NCI-H226 (cell line): ENCODE measurements around the gene DMXL2.
"Not testable (repeated sequence)": the region's sequence is repeated elsewhere in the genome, so short reads cannot be mapped to it uniquely, and the experiment has no call there.

Experiments used
- DNase-seq: peaks from one replicate; pipeline ENCODE4 v3.0.0-alpha.2; 2015

DMXL2 gene, protein sequence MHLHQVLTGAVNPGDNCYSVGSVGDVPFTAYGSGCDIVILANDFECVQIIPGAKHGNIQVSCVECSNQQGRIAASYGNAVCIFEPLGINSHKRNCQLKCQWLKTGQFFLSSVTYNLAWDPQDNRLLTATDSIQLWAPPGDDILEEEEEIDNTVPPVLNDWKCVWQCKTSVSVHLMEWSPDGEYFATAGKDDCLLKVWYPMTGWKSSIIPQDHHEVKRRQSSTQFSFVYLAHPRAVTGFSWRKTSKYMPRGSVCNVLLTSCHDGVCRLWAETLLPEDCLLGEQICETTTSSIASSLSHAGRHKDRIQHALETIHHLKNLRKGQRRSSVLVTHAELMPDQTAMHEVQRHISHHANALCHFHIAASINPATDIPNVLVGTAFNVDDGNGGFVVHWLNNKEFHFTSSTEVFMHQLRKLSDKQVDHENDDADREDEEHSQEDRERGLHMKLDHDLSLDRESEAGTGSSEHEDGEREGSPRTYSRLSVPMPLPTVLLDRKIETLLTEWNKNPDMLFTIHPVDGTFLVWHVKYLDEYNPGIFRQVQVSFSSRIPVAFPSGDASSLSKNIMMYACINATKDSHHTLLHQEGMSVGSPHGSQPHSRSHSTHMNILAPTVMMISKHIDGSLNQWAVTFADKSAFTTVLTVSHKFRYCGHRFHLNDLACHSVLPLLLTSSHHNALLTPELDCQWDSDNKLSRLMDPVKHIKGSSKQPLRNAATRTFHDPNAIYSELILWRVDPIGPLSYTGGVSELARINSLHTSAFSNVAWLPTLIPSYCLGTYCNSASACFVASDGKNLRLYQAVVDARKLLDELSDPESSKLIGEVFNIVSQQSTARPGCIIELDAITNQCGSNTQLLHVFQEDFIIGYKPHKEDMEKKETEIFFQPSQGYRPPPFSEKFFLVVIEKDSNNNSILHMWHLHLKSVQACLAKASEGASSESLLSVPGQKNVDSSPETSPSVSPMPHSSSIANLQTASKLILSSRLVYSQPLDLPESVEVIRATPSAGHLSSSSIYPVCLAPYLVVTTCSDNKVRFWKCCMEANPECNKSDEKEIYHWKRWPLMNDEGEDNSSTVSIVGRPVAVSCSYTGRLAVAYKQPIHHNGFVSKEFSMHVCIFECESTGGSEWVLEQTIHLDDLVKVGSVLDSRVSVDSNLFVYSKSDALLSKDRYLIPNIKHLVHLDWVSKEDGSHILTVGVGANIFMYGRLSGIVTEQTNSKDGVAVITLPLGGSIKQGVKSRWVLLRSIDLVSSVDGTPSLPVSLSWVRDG (N-terminal part only)

GRCh38 chr15:51622604-51623370, at the start of gene DMXL2:
TSS of gene DMXL2 (minus strand) at chr15:51622771. CDS start at chr15:51622545, 226 bp downstream.
- peak; percentile 85 for DNase-seq

GRCh38 chr15:51672155-51672687, 49.6 kb upstream of the DMXL2 start:
- no peak for DNase-seq

- DNase-seq, result no peak
These were observed 46.8 kb upstream of the DMXL2 start for GRCh38 chr15:51669381-51669780.

- DNase-seq, result no peak
These were observed 45.9 kb upstream of the DMXL2 start for GRCh38 chr15:51668446-51668845.

GRCh38 chr15:51667478-51667877, 44.9 kb upstream of the DMXL2 start:
- DNase-seq, result no peak

DNA sequence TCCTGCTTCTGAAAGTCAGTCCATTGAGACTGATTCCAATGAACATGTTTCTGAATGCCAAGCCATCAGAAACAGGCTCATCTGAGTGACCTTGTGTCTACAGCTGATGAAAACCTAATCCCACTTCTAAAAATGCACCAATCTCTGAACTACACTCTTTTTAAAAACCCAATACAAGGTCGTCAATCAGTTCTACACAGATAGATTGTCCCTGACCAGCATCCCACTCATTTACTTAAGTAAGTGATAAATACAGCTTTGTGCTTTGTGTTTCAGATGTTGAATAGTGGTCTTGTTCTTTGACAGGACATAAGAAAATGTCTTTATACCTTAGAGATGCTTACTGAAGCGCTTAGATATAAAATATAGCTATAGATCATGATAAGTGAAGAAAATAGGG, 38.5 kb upstream of the DMXL2 start:
- DNase-seq, result no peak

DNA sequence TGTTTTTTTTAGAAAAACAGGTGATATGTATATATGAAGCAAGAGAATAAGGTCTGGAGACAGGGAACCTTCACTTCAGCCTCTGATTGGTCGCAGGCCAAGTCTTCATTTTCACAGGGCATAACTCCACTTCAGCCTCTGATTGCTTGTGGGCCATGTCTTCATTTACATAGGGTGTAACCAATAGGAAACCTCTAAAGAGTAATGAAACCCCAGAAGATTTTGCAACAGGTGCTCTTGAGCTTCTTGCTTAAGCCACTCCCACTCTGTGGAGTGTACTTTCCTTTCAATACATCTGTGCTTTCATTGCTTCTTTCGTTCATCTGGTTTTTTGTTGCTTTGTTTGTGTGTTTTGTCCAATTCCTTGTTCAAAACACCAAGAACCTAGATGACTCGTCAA, 36.1 kb upstream of the DMXL2 start:
- DNase-seq, result peak; percentile 14

DNA sequence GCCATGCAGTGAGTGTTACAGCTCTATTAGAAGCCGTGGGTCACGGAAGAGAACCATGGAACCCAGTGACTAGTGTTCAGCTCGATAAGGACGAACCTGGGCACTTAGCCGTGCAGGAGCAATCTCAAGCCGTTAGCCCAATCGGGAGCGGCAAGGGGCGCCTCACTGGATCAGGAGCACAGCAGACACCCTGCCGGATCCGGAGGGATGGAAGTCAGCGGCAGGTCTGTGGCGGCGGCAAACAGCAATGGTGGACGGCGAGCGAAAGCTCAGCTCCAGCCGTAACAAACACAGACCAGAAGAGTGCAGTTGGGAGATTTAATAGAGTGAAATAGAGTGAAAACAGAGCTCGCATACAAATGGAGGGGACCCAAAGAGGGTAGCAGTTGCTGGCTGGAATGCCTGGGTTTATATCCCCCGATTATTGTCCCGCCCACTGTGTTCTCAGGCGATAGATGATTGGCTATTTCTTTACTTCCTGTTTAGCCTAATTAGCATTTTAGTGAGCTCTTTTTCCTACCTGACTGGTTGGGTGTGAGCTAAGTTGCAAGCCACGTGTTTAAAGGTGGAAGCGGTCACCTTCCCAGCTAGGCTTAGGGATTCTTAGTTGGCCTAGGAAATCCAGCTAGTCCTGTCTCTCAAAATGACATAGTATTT, 33.0 kb upstream of the DMXL2 start:
- DNase-seq, result not testable (repeated sequence)

DNA sequence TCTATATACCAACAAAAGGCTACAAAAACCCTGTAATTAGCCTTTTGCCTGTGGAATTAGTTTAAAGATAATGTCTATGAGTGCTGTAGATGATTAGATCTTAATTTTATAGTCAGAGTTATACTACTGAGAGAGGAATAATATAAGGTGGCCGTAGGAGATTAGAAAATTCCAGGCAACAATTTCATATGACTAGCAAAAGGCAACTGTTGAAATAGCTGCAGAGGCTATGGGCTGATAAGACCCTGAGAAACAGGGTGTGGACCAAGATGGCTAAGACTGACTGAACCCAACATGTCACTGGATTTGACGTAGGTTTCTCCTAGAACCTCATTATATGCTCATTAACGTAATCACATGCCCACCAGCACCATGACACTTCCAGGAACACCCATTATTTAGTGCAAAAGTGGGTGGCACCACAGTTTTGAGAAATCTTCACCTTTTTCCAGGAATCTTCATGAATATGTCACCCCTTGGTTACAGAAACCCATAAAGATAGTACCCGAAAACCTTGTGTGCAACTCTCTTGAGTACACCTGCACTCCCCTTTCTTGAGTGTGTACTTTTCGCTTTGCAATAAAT, 29.6 kb upstream of the DMXL2 start:
- no peak for DNase-seq

DNA sequence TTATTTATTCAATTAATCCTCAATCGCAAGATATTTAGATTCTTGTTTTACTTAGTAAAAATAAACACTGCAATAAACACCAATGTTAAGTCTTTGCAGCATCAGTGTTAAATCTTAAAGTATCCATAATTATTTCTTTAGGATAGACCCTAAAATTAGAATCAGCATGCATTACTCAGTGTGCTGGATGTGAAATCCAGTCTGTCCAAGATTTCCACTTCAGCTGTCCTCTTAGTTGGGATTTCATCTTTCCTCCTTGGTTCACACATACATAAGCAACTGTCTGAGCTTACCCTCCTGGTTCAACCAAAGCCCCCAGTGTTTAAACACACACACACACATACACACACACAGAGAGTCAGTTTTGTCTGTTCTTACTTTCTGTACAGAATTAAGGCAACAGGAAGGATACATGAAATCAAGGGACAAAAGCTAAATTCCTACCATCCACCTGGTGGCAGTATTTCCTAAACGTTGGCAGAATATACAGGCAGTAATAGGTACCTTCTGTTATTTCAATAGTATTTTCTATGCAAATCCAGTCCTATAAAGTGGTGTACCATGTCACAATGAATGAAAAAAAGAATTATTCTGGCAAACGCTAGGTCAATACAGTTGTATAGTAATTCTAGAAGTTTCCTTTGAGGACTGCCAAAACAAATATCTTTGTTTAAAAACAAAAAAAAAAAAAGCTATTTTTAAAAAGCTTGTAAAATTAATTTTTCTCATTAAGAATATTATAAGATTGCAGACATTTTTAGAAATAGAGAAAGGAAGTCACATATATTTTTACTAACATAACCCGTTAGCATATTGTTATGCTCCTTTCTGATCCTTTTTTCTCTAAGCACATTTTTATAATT, 27.3 kb upstream of the DMXL2 start:
- DNase-seq, result peak; percentile 65

- DNase-seq, result not testable (repeated sequence)
These were observed 26.1 kb upstream of the DMXL2 start for GRCh38 chr15:51648643-51649042.

DNA sequence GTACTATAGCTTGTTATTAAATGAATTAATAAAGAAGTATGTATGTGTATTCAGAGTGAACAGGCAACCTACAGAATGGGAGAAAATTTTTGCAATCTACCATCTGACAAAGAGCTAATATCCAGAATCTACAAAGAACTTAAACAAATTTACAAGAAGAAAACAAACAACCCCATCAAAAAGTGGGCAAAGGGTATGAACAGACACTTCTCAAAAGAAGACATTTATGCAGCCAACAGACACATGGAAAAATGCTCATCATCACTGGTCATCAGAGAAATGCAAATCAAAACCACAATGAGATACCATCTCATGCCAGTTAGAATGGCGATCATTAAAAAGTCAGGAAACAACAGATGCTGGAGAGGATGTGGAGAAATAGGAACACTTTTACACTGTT, 25.5 kb upstream of the DMXL2 start:
- not testable (repeated sequence) for DNase-seq

GRCh38 chr15:51647128-51647562, 24.6 kb upstream of the DMXL2 start:
- peak; percentile 94 for DNase-seq

GRCh38 chr15:51642696-51643095, 20.1 kb upstream of the DMXL2 start:
- DNase-seq, result no peak

GRCh38 chr15:51641490-51642130, 19.0 kb upstream of the DMXL2 start:
- DNase-seq, result no peak

GRCh38 chr15:51634591-51635198, 12.1 kb upstream of the DMXL2 start:
- peak; percentile 34 for DNase-seq

DNA sequence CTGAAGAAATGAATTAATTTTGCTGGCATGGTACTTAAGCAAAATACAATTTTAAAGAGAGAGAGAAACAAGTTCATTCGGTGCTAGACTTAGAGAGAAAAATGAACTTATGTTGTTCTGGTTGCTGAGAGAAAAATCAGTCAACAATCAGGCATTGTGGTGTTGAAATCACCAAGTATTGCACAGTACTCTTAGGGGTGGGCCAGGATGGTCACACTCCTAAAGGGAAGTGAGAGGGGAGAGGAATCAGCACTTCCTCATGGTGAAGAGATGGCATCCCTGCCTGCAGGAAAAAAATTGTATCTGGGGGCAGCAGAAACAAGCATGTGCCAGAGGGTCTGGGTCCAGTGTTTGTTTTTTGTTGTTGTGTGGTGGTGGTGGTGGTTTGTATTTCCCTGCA, 7.0 kb upstream of the DMXL2 start:
- peak; percentile 25 for DNase-seq

- no peak for DNase-seq
These were observed 2.7 kb upstream of the DMXL2 start for GRCh38 chr15:51625236-51625635.

DNA sequence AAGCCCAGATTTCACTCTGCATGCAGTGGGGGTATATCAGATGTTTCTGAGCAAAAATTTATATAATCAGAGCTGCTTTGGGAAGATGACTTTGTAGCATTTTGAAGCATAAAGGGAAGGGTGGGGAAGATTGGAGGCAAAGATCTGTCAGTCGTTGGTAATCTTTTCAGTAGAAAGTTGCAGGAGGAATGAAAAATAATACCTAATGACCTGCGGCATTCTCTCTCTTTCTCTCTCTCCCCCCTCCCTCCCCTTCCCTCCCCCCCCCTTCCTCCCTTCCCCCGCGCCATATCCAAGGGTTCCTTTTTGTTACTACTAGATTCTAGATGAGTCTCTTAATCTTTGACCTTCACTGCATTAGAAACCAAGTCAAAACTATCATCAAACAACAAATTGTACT, 1.5 kb upstream of the DMXL2 start:
- no peak for DNase-seq
